Activated CD4-positive, alpha-beta memory T cell treated with anti-CD3 and anti-CD28 coated beads, Interleukin-2, amount 10 ng/mL, durations not matched to agents 7 days and 5 days (primary cell): ENCODE data around the gene RARS1. TPM values are rescaled to one million over a fixed set of nuclear protein-coding genes. Genes with fewer than 3 reads are reported as not detected.

ENCODE experiments used
- CTCF ChIA-PET: fragments of 350-600 bp; sonication (Branson Sonifier 250); formaldehyde crosslinking; loops from one replicate; lab custom pipeline; 2021; ENCODE audit warnings: antibody characterized with exemption, inconsistent platforms; lab: Charles Lee
- POLR2A ChIA-PET: fragments of 350-600 bp; sonication (Branson Sonifier 250); formaldehyde crosslinking; loops from one replicate; lab custom pipeline; 2021; ENCODE audit warnings: antibody characterized with exemption; lab: Charles Lee
- DNase-seq: peaks from one replicate; pipeline ENCODE4 v3.0.0-alpha.2; 2020
- H3K27ac Mint-ChIP-seq: one replicate; pipeline ENCODE4 v1.8.0; 2021; ENCODE audit warnings: mild to moderate bottlenecking, mixed read lengths
- H3K27me3 Mint-ChIP-seq: one replicate; pipeline ENCODE4 v1.8.0; 2021; ENCODE audit warnings: mixed read lengths
- H3K36me3 Mint-ChIP-seq: one replicate; pipeline ENCODE4 v1.8.0; 2021; ENCODE audit warnings: low read depth, mixed read lengths
- H3K4me1 Mint-ChIP-seq: one replicate; pipeline ENCODE4 v1.8.0; 2021; ENCODE audit warnings: mixed read lengths
- H3K4me3 Mint-ChIP-seq: one replicate; pipeline ENCODE4 v1.8.0; 2021; ENCODE audit warnings: mild to moderate bottlenecking, mixed read lengths
- H3K9me3 Mint-ChIP-seq: one replicate; pipeline ENCODE4 v1.8.0; 2021; ENCODE audit warnings: mixed read lengths
- total RNA-seq, 2 experiments: library from RNA; stranded (reverse); gene quantifications; one replicate each; pipeline ENCODE4 v1.2.3, GENCODE V29; 2021

RARS1 gene
- total RNA-seq, 2 experiments from 2014 or later = 62.0 to 65.8 TPM

GRCh38 chr5:168550656-168551055, 64.4 kb downstream of the RARS1 start:
- Mint-ChIP-seq H3K27ac (no peak overlapping the region), H3K4me3 (no peak overlapping the region), H3K9me3 (no peaks in the 10 kb centered on the region), H3K4me1 (no peaks in the 10 kb centered on the region), H3K36me3 (peaks cover 53% of the 10 kb centered on the region), H3K27me3 (no peaks in the 10 kb centered on the region)
- no peak for DNase-seq
- POLR2A ChIA-PET = no interaction called here
- CTCF ChIA-PET = no interaction called here

GRCh38 chr5:168552146-168552545, 65.9 kb downstream of the RARS1 start:
- Mint-ChIP-seq H3K27me3 (no peaks in the 10 kb centered on the region), H3K4me1 (no peaks in the 10 kb centered on the region), H3K4me3 (no peak overlapping the region), H3K27ac (no peak overlapping the region), H3K36me3 (peaks cover 61% of the 10 kb centered on the region), H3K9me3 (no peaks in the 10 kb centered on the region)
- POLR2A ChIA-PET = no interaction called here
- CTCF ChIA-PET = no interaction called here
- DNase-seq = no peak

- H3K27ac Mint-ChIP-seq = no peak overlapping the region
- no peak overlapping the region for H3K4me3 Mint-ChIP-seq
- no peaks in the 10 kb centered on the region for H3K4me1 Mint-ChIP-seq
- H3K27me3 Mint-ChIP-seq = no peaks in the 10 kb centered on the region
- H3K9me3 Mint-ChIP-seq = no peaks in the 10 kb centered on the region
- DNase-seq = no peak
- ChIA-PET POLR2A (interaction anchor here (1.1 kb wide), 1 partner anchor 9 kb away, joined by 3 read pairs; no protein-coding TSS in a partner anchor), CTCF (no interaction called here)
- peaks cover 59% of the 10 kb centered on the region for H3K36me3 Mint-ChIP-seq
Observed at GRCh38 chr5:168553377-168554130, 67.3 kb downstream of the RARS1 start.

GRCh38 chr5:168557389-168557788, 71.1 kb downstream of the RARS1 start:
- H3K9me3 Mint-ChIP-seq = no peaks in the 10 kb centered on the region
- ChIA-PET CTCF (no interaction called here), POLR2A (no interaction called here)
- peaks cover 69% of the 10 kb centered on the region for H3K36me3 Mint-ChIP-seq
- H3K27ac Mint-ChIP-seq = no peak overlapping the region
- no peak for DNase-seq
- H3K27me3 Mint-ChIP-seq = no peaks in the 10 kb centered on the region
- no peaks in the 10 kb centered on the region for H3K4me1 Mint-ChIP-seq
- no peak overlapping the region for H3K4me3 Mint-ChIP-seq

GRCh38 chr5:168562279-168562678, 76.0 kb downstream of the RARS1 start:
- H3K36me3 Mint-ChIP-seq = peaks cover 46% of the 10 kb centered on the region
- POLR2A ChIA-PET = no interaction called here
- H3K9me3 Mint-ChIP-seq = no peaks in the 10 kb centered on the region
- CTCF ChIA-PET = no interaction called here
- H3K27me3 Mint-ChIP-seq = no peaks in the 10 kb centered on the region
- H3K4me3 Mint-ChIP-seq = no peak overlapping the region
- no peak for DNase-seq
- no peaks in the 10 kb centered on the region for H3K4me1 Mint-ChIP-seq
- no peak overlapping the region for H3K27ac Mint-ChIP-seq

- no peaks in the 10 kb centered on the region for H3K27me3 Mint-ChIP-seq
- POLR2A ChIA-PET = no interaction called here
- no peak for DNase-seq
- no peak overlapping the region for H3K4me3 Mint-ChIP-seq
- peaks cover 52% of the 10 kb centered on the region for H3K36me3 Mint-ChIP-seq
- CTCF ChIA-PET = no interaction called here
- no peak overlapping the region for H3K27ac Mint-ChIP-seq
- H3K9me3 Mint-ChIP-seq = no peaks in the 10 kb centered on the region
- no peaks in the 10 kb centered on the region for H3K4me1 Mint-ChIP-seq
Observed at GRCh38 chr5:168563959-168564358, 77.7 kb downstream of the RARS1 start.

- POLR2A ChIA-PET = no interaction called here
- no peaks in the 10 kb centered on the region for H3K27me3 Mint-ChIP-seq
Observed at GRCh38 chr5:168568738-168569137, 82.5 kb downstream of the RARS1 start.

More at GRCh38 chr5:168568738-168569137, 82.5 kb downstream of the RARS1 start:
- DNase-seq = no peak
- H3K36me3 Mint-ChIP-seq = peaks cover 45% of the 10 kb centered on the region
- H3K9me3 Mint-ChIP-seq = no peaks in the 10 kb centered on the region
- H3K27ac Mint-ChIP-seq = no peak overlapping the region
- CTCF ChIA-PET = no interaction called here
- peaks cover 7% of the 10 kb centered on the region for H3K4me1 Mint-ChIP-seq
- H3K4me3 Mint-ChIP-seq = no peak overlapping the region

Other genes starting within 250 kb of the RARS1 start
- not detected for gene WWC1, start 194.8 kb upstream of the RARS1 start, total RNA-seq
- gene FBLL1, start 42.8 kb downstream of the RARS1 start, total RNA-seq = under 1 TPM in 1 of 2 experiments, not detected in 1; 0.20 TPM
- gene PANK3, start 92.9 kb downstream of the RARS1 start, total RNA-seq = 10 to 100 TPM; 63.9 to 66.1 TPM